ENCODE results near the gene NANS. TPM values are rescaled to one million over a fixed set of nuclear protein-coding genes. Genes with fewer than 3 reads are reported as not detected.

Gene NANS, protein sequence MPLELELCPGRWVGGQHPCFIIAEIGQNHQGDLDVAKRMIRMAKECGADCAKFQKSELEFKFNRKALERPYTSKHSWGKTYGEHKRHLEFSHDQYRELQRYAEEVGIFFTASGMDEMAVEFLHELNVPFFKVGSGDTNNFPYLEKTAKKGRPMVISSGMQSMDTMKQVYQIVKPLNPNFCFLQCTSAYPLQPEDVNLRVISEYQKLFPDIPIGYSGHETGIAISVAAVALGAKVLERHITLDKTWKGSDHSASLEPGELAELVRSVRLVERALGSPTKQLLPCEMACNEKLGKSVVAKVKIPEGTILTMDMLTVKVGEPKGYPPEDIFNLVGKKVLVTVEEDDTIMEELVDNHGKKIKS
- 65.8 to 74.4 TPM (median 70.4 TPM) in 5 replicates for total RNA-seq (2022; extraction: Qiagen RNA extraction)

DNA sequence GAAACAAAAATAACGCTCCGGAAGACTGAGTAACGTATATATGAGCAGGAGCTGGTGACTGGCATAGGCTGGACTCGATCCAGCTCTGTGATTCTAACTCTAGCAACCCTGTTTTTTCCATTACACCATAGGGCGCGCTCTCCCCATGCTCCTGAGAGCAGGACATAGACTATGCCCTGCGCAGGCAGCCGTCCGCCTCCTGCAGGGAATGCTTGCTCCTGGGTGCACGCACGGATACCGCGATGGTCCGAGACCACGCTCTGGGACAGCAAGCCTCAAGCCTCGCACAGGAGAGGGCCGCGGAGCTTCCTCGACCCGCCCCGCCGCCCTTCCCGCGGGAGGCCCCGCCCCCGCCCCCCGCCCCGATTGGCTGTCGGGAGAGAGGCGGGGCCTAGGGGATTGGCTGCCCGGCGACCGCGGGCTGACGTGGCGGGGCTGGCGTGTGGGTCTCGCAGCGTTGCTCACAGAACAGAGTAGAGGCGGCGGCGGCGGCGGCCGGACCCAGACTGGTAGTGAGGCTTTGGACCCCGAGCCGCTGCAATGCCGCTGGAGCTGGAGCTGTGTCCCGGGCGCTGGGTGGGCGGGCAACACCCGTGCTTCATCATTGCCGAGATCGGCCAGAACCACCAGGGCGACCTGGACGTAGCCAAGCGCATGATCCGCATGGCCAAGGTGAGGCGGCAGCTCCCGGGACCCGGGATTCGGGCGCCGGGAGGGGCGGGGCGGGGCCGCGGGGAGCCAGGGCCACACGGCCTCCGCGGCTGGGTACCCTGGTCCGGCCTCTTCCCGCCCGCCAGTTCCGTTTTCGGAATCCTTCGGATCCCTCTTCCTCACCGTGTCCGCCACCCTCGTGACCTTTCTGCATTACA is at the start of gene NANS:
NANS (plus strand) TSS at position 464 of the 869 bp plus-strand sequence; CDS start at position 541, 77 bp downstream.

DNA sequence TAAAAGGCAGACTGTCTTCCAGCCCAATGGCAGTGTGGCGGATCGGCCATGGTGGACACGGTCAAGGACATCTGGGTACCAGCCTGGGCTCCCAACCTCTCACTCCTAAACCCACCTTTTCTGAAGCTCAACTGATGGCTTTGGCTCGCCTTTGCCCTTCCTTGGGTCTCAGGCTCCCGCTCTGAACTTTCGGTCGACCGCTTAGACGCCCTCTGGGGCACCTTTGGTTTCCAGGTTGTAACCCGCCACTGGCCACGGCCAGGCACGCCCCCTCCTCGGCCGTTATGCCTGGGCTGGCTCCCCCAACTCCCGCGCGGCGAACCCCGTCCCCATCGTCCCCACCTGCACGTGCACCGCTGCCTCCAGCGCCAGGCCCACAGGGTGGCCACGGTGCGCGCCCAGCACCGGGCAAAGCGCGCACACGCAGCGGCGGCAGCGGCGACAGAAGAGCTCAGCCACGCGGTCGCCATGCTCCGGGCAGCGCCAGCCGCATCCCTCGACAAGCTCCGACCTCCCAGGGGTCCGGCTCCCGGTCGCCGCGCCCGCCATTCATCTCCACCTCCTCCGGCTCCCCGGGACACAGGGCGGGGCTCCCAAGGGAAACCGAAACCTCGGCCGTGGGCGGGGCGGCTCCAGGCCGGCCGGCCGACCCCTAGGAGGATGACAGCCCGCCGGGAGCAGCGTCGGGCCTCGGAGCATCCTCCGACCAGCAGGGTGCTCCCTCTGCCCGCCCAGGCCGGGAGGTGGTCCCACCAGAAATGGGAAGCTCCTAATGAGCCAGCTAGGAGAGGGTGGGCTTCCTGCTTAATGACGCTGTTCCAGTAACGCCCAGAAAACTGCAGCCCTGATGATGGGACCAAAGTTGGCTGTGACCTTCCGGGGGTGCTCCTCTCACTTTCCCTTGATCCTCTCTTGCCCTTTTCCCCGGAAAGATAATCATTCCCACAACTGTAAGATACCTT is 62.4 kb downstream of the NANS start, which contains the start of gene TRIM14:
TRIM14 (minus strand) TSS at position 583 of the 962 bp plus-strand sequence; CDS start at position 549, 34 bp downstream.

Other genes with a start within 250 kb of the NANS start
- gene FOXE1, start 203.5 kb upstream of the NANS start, total RNA-seq (2022; extraction: Qiagen RNA extraction), result 2.3 to 3.7 TPM (median 3.5 TPM) in 5 replicates
- gene TRMO, start 134.2 kb upstream of the NANS start, total RNA-seq (2022; extraction: Qiagen RNA extraction), result 11.6 to 14.2 TPM (median 13.1 TPM) in 5 replicates
- not detected in 5 replicates for gene HEMGN, start 118.6 kb upstream of the NANS start, total RNA-seq (2022; extraction: Qiagen RNA extraction)
- 290 to 314 TPM (median 307 TPM) in 5 replicates for gene ANP32B, start 73.4 kb upstream of the NANS start, total RNA-seq (2022; extraction: Qiagen RNA extraction)
- 10.7 to 15.6 TPM (median 14.1 TPM) in 5 replicates for gene TRIM14, start 62.5 kb downstream of the NANS start, total RNA-seq (2022; extraction: Qiagen RNA extraction)
- 1.5 to 2.2 TPM (median 1.9 TPM) in 5 replicates for gene CORO2A, start 135.9 kb downstream of the NANS start, total RNA-seq (2022; extraction: Qiagen RNA extraction)
- gene TBC1D2, start 198.9 kb downstream of the NANS start, total RNA-seq (2022; extraction: Qiagen RNA extraction), result 8.9 to 12.9 TPM (median 11.6 TPM) in 5 replicates

Data from A549 treated with dexamethasone at 1 μM for 4 hours (cell line).